Superior temporal gyrus (tissue), 1 donor: ENCODE results near the gene CRHR1.

ENCODE experiments used
- DNase-seq: peaks from one replicate; pipeline ENCODE4 v3.0.0-alpha.2; 2016; ENCODE audit errors: extremely low spot score

Gene CRHR1

GRCh38 chr17:45758544-45758943 lies 25.6 kb upstream of the CRHR1 start:
- no peak for DNase-seq

DNA sequence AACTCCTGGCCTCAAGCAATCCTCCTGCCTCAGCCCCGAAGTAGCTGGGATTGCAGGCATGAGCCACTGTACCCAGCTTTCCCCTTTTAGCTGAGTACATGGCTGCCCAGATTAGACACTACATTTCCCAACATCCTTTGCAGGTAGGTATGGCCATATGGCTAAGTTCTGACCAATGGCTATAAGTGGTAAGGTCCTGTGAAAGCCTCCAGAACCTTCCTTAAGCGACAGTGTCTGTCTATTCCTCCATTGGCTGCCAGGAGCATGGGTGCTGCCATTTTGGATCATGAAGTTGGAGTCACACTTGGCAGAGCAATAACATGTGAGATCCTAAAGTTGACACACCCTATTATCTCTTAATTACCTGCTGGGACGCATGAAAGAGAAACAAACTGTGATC lies 24.4 kb upstream of the CRHR1 start:
- DNase-seq, result no peak

- no peak for DNase-seq
Measured at GRCh38 chr17:45761957-45762565, 22.1 kb upstream of the CRHR1 start.

GRCh38 chr17:45763182-45763581 lies 20.9 kb upstream of the CRHR1 start:
- DNase-seq, result no peak

- no peak for DNase-seq
Measured at GRCh38 chr17:45764479-45764878, 19.6 kb upstream of the CRHR1 start.

- DNase-seq, result no peak
Measured at GRCh38 chr17:45768000-45768399, 16.1 kb upstream of the CRHR1 start.

GRCh38 chr17:45770632-45771270 lies 13.4 kb upstream of the CRHR1 start:
- DNase-seq, result no peak

DNA sequence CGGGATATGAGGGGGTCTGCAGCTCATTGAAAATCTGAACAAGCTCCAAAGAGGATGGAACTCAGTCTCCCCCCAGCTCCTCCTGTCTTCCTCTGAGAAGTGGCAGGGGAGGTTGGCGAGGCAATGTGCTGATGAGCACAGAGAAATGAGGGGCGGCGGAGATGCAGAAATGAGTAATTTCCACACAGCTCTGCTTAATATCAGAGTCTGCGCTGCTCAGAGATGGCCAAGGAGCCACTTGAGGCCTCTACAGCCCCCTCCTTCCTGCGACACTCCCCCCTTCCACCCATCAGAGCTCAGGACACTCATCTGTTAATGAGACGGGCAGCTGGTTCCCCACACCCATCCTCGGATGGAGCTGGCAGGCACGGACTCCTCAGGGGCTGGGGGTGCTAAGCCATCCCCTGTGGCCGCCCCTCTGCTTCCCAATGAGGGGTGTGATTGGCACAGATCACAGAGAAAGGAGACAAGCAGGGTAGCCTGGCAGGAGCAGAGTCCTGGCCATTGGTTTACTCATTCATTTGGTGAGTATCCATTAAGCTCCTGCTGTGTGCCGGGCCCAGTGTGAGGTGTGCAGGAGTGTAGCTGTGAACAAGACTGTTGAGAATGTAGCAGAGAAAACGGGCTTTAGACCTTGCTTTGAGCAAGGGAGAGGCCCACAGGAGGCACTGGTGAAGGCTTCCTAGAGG lies 12.7 kb upstream of the CRHR1 start:
- no peak for DNase-seq

DNA sequence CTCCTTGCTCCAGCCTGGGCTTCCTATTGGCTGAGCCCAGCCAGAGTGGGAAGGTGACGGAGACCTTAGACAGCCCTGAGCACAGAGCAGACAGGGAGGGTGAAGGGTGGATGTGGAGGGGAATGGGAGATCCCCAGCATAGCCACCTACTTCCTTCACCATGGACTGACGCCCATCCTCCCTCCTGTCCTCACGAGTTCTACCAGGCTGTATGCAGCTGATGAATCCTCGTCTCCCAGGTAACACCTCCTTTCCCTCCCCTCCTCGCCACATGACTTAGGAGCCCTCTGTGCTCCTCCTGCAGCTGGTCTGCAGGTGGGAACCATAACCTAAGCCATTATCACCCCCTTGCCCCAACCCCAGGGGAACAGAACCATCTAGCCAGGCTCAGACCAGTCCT lies 9.0 kb upstream of the CRHR1 start:
- no peak for DNase-seq

DNA sequence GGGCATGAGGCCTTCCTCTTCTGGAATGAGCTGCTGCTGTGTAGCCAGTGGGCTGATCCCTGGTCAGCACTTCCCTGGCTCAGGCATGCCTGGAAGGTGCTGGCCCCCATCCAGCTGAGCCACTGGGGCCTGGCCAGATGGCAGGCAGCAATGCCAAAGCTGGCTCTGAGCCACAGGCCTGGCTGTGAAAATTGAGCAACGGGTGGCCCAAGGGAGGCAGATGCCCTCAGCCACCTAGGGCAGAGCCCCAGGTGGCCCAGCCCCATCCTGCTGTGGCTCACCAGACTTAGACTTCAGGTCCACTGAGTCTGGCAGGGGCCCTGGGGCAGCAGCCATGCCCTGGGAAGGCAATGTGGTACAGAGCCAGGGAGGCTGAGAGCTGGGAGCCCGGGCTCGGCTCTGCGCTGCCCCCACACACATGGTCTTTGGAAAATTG lies 8.5 kb upstream of the CRHR1 start:
- no peak for DNase-seq

DNA sequence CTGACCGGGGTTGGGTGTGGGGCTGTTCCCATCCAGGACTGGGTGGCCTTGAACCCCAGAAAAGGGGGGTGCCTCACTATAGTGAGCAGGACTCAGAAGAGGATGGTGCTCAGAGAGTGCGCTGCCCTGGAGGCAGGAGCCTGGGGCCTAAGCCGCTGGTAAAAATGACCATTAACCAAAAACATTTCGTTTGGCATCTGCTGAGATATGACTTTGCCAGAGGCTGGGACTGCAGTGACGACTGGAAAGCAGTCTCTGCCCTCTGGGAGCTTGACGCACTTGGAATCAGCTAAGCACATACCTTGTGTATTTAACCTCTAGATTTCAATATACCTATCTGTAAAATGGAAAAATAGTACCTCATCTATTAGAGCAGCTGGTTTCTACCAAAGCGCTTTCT lies 7.2 kb upstream of the CRHR1 start:
- no peak for DNase-seq

GRCh38 chr17:45777388-45777787 lies 6.7 kb upstream of the CRHR1 start:
- no peak for DNase-seq

DNA sequence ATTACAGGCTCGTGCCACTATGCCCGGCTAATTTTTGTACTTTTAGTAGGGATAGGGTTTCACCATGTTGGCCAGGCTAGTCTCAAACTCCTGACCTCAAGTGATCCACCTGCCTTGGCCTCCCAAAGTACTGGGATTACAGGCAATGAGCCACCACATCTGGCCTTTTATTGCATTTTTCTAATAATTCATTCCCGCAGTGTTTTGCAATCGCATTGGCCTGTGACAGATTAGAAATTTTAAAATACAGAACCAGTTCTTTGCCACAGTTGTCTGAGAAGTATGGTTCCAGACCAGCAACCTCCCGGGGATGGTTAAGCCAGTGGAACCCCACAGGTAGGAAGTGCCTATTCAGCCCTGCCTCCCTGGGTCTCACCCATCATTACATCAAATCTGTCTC lies 3.2 kb upstream of the CRHR1 start:
- DNase-seq, result no peak

- peak; percentile 61 for DNase-seq
Measured at GRCh38 chr17:45782889-45783592, 1.1 kb upstream of the CRHR1 start.

- DNase-seq, result no peak
Measured at GRCh38 chr17:45783593-45784292, 377 bp upstream of the CRHR1 start.

DNA sequence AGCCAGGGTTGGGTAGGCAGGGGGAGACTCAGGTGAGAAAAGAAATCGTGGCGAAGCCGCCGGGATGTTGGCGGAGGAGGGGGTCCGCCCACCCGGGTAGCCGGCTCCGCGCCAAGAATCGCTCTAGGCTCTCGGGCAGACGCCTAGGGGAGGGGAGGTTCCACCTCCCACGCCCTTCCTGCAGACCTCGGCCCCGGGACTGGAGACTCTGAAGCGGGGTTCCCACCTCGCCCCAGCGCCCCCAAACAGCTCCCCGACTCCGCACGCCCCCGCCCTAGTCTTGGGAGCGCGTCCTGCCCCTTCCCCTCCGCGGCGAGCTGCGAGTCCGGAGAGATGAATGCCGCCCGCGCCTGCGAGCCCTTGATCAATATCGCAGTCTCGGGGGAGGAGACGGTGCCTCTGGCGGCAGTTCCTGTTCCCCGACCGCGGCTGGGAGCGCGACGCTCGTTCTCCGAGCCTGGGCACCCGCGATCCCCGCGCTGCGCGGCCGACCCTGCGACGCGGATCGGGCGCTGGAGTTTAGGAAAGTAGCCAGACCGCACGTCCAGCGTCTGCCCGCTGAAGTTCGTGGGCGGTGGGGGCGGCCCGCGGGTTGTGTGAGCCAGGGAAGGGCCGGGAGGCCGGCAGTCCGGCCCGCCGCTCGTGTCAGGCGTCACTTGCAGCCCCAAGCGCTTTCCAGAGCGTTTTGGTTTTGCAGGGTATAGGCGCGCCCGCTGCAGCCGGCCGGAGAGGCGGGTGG lies 790 bp downstream of the CRHR1 start:
- no peak for DNase-seq

- DNase-seq, result no peak
Measured at GRCh38 chr17:45785480-45786193, 1.5 kb downstream of the CRHR1 start.

DNA sequence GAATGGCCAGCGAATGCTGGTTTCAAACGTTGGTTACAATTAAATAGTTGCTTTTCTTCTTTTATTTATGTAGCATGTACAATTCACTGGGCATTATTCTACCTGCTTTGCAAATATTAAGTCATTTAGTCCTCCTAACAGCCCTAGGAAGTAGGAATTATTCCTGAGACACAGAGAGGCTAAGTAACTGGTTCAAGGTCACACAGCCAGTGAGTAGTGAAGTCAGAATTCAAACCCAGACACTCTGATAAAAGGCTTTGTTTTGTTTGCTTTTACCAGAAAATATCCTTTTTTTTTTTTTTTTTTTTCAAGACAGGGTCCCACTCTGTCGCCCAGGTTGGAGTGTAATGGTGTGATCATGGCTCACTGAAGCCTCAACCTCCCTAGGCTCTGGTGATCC lies 2.2 kb downstream of the CRHR1 start:
- no peak for DNase-seq

GRCh38 chr17:45787044-45787443 lies 2.9 kb downstream of the CRHR1 start:
- no peak for DNase-seq

DNA sequence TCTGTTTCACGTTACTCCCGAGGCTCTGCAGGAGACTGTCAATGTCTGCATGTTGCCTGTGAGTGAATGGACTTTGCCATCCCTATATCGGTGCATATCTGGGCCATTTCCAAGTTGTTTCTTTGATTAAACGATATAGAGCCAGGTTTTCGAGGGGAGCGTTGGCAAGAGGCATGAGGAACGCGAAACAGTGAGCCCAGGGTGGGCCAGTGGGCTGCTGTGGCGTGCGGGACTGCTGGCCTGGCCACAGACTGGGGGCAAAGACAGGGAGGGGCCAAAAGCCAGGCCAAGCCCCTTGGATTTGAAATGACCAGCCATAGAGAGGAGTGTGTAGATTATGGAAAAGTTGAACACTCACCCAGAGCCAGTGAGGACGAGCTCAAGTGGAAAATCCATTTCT lies 3.5 kb downstream of the CRHR1 start:
- DNase-seq, result no peak

DNA sequence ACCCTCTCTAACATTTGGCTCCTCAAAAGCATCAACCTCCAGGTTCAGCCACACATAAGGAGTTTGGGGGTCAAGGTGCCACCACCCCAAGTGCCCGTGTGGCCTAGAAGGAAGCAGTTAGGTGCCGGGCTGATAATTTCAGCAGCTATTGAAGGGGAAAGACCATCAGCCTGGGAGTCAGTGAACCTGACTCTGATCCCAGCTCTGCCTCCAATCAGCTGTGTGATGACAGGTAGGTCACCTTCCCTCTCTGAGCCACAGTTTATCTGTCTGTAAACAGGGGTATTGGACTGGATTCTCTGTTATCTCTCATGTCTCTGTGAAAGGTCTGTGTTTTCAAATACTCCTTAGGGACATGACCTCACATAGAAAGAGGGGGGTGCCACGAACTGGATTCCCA lies 3.9 kb downstream of the CRHR1 start:
- DNase-seq, result no peak
